Erythroblast (primary cell): ENCODE data around the gene GNG13.

ENCODE experiments used
- GATA1 ChIP-seq: IDR thresholded peaks from 2 replicates; pipeline ENCODE4 v1.6.1; 2011; ENCODE audit warnings: low read depth, mild to moderate bottlenecking, control low read depth, low read length, moderate library complexity
- POLR2A ChIP-seq: IDR thresholded peaks from 2 replicates; pipeline ENCODE4 v1.6.1; 2011; ENCODE audit warnings: mild to moderate bottlenecking, low read length

DNA sequence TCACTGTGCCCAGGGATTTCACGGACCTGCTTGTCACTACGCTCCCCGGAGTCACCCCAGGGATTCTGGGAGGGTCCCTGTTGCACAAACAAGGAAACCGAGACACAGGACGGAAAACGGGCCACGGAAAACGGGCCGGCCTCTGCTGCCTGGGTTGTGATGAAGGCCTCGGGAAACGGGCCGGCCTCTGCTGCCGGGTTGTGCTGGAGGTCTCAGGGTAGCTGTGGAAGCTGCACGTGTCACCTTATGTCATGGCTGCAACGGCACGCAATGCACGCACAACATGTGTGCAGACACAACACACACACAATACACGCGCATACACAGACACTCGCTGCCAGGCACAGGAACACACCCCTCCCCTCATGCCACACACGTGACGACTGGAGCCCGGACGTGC is 27.0 kb upstream of the GNG13 start:
- TF ChIP-seq POLR2A, result no peak
- TF ChIP-seq GATA1, result no peak
